Activated CD4-positive, alpha-beta T cell treated with anti-CD3 and anti-CD28 coated beads for 48 hours (primary cell): ENCODE results near the gene IMMP2L.

Experiments
- DNase-seq: peaks from one replicate; pipeline ENCODE4 v3.0.0-alpha.2; 2020

The IMMP2L gene

GRCh38 chr7:111012799-111013675 is 549.3 kb downstream of the IMMP2L start:
- DNase-seq: peak; percentile 41

GRCh38 chr7:111012149-111012548 is 550.1 kb downstream of the IMMP2L start:
- DNase-seq: no peak

- DNase-seq: peak; percentile 44
Observed at GRCh38 chr7:111011520-111011919, 550.8 kb downstream of the IMMP2L start.

- DNase-seq: no peak
Observed at GRCh38 chr7:111010798-111011197, 551.5 kb downstream of the IMMP2L start.

DNA sequence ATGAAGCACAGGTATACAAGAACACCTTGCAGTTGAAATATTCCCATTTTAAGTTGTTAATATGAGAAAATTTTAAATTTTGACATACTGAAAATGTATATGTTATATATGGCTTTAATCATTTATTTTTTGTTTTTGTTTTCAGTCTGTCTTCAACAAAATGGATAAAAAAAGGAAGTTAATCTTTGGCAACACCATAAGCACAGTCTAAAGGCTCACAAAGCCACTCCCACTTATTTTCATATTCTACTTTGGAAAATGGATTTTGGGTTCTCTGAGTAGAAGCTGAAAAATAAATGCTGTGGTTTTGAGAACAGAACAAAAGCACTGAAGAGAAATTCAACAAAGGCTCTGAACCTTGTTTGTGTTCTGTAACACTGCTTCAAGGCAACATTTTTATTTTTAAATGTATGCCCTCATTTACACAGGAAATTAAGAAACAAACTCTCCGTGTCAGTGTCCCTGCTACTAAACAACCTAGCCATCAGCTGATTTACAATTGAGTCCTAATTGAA is 552.7 kb downstream of the IMMP2L start:
- DNase-seq: no peak

- no peak for DNase-seq
Observed at GRCh38 chr7:111006691-111007090, 555.6 kb downstream of the IMMP2L start.

GRCh38 chr7:111006040-111006439 is 556.3 kb downstream of the IMMP2L start:
- no peak for DNase-seq

GRCh38 chr7:111005445-111005844 is 556.8 kb downstream of the IMMP2L start:
- no peak for DNase-seq

GRCh38 chr7:111004310-111004901 is 557.9 kb downstream of the IMMP2L start:
- DNase-seq: no peak

- DNase-seq: no peak
Observed at GRCh38 chr7:111003883-111004282, 558.4 kb downstream of the IMMP2L start.

DNA sequence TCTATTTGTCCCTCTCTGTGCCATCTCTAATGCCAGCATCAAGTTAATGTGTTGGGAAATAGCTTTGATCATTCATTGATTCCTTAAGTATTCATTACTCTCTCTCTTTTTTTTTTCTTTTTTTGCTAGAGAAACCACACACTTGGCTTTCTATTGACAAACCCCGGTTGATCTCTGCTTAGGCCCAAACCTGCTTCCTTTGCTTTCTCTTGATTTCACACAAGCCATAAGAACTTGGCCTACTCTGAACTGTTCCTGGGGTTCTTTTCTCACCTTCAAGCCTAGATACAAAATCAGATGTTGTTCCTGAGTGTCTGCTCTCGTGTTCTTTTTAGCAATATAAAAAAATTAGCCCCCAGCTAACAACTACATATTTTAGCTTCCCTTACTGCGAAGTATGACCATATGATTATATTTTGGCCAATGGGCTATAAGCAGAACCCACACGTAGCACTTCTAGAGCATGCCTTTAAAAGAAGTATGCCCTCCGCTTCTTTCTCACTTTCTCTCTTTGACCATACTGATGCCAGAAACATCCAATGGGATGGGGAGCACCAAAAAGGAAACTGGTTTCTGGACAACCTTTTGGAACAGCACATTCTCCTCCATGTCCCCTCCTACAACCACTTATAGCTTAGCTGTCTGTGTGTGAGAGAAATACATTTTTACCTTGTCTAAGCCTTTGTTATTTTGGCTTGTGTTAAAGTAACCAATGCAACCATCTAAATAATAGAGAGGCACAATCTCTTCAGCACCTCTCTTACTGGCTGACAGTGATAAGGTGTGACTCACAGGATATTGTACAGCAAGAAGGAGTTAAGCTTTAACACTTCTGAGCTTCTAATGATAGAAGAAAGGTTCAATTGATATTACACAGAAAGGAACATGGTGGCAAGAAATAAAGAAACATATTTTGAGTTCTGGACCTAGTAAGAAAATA is 568.0 kb downstream of the IMMP2L start:
- no peak for DNase-seq

DNA sequence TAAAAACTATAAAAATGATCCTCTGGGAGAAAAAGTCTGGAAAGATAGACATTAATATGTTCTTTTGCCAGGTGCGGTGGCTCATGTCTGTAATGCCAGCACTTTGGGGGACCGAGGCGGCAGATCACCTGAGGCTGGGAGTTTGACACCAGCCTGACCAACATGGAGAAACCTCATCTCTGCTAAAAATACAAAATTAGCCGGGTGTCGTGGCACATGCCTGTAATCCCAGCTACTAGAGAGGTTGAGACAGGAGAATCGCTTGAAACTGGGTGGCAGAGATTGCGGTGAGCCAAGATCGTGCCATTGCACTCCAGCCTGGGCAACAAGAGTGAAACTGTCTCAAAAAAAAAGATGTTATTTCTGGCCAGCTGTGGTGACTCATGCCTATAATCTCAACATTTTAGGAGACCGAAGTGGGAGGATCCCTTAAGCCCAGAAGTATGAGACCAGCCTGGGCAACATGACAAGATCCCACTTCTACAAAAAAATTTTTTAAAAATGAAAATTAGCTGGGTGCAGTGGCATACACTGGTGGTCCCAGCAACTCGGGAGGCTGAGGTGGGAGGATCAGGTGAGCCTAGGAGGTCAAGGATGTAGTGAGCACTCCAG is 573.3 kb downstream of the IMMP2L start:
- no peak for DNase-seq

- DNase-seq: no peak
Observed at GRCh38 chr7:110988348-110988747, 573.9 kb downstream of the IMMP2L start.

DNA sequence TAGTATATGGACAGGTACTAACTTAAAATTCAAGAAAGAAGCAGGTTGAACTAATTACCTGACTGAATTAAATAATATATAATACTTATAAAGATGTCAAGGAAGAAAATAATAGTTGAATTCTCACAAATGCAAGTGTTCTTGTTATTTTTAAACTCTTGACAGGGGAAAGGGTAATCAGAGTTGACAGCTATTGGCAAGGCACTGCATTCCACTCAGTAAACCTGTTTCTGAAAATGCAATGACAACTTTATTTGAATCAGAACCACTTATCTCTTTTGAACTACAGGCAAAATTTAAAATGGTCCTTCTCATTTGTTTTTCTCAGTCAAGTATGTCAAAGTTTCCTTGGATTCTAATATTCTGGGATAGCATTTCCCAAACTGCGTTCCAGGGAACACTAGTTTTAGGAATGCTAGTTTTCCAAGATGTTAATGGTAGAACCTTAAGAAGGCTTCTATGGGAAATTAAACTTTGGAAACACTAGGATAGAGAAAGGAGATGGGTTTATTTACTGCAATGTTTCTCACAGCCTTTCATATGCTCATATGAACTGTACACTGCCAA is 575.1 kb downstream of the IMMP2L start:
- no peak for DNase-seq

- DNase-seq: no peak
Observed at GRCh38 chr7:110983822-110984456, 578.4 kb downstream of the IMMP2L start.

DNA sequence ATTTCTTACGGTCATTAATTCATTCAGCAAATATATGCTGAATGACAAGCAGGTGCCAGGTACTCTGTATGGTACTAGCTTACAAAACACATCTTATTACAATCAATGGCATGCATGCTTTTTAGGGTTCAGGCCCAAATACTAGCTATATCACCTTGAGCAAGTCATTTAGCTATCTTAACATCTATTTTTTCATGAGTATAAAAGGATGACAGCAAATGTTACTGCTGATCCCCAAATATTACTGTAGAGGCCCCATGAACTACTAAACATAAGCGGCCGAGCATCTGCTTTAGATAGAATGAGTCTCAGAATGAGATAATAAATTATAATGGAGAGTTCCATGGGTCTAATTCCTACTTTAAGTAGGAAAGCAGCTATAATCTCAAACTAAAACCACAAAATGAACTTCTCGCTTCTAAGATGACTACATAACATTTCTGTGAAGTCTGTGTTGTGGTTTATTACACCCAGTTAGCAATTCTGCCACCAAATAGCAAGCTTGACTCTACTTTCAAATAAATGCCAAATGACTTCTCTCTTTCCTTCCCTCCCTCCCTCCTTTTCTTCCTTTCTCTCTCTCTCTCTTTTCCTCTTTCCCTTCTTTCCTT is 585.1 kb downstream of the IMMP2L start:
- DNase-seq: no peak

DNA sequence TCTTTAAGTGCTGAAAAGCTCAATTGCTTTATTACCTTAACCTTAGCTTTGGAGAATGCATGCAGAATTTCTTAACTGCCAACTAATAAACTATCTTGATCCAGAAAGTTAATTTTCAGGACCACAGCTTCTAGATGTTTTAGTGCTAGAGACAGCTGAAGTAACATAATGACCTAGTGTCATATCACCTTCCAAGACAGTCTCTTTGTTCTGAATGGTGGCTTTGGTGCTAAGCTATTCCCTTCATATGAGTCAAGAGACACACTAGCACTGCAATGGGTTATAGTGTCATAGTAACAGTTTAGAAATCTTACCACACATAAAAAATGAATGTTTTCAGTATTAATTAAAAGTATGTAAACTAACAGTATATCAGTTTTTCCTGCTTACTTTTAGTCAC is 586.8 kb downstream of the IMMP2L start:
- DNase-seq: no peak

DNA sequence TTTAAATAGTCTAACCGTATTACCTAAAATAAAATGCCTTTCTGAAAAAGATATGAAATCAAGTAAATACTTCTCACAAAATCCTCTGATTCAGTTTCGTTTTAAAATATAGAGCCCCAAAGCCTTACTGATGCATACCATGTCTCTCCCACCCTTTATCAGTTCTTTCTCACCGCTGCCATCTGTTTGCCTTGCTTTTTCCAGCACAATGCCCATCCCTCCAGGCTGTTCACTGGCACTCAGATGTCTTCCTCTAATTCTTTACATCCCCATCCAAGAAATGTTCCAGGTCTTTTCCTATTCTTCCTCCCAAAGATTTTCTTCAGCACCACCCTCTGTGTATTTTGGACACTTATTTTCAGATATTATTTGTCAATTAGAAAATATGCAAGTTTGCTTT is 587.9 kb downstream of the IMMP2L start:
- no peak for DNase-seq

- no peak for DNase-seq
Observed at GRCh38 chr7:110973196-110973990, 588.9 kb downstream of the IMMP2L start.

- no peak for DNase-seq
Observed at GRCh38 chr7:110964775-110965174, 597.5 kb downstream of the IMMP2L start.
